ENCODE data around the gene LAG3. TPM values are rescaled to one million over a fixed set of nuclear protein-coding genes. Genes with fewer than 3 reads are reported as not detected.

Gene LAG3
- polyA plus RNA-seq, 2 of the 4 experiments (the other 2 are of a cell fraction) = 0.66 to 1.7 TPM

- Histone ChIP-seq H3K27ac (peak overlapping the region; percentile 86 to 89), H3K9me3 (no peaks in the 10 kb centered on the region), H3K4me1 (peaks cover 13% of the 10 kb centered on the region), H3K4me2 (peak overlapping the region; percentile 94), H3K4me3 (peak overlapping the region; percentile 61)
- no peak for FAIRE-seq
- CTCF ChIA-PET = interaction anchor here (0.9 to 7.6 kb wide), 12 partner anchors 9 to 148 kb away, joined by 3 to 52 read pairs (median 4); partner anchors contain the start of genes MLF2, SPSB2 and ZNF384
- peak in 1 of 2 experiments; percentile 42 for DNase-seq (ENCODE audit: low read depth in 1 of 2, low spot score in 1 of 2)
- POLR2A ChIA-PET = interaction anchor here (0.7 to 3.0 kb wide), 27 partner anchors 9 to 254 kb away, joined by 3 to 86 read pairs (median 4); partner anchors contain the start of genes C12orf57, GAPDH, MLF2 and NOP2
- 12% methylated on average over 10 of the region's 10 CpGs for WGBS (ENCODE audit: missing lambda C conversion rate)
- TF ChIP-seq PHF8 (IDR thresholded peaks at IDR 0.05; ENCODE audit: borderline replicate concordance, low read depth) = peak; percentile 2; the same call in 1 of the 2 replicates
- TF ChIP-seq BHLHE40 (IDR thresholded peaks at IDR 0.05; ENCODE audit: low read depth, low read length) = no peak
- no peak for TF ChIP-seq ZNF302 (CRISPR knock-in tag; IDR thresholded peaks at IDR 0.05)
- TF ChIP-seq ZC3H11A (IDR thresholded peaks at IDR 0.05) = no peak
- TF ChIP-seq CBX2 (IDR thresholded peaks at IDR 0.05; ENCODE audit: borderline replicate concordance, low read depth) = no peak
- TF ChIP-seq RCOR1 (IDR thresholded peaks at IDR 0.05; ENCODE audit: low read depth, low read length) = no peak
- peak; percentile 45 to 50 for ATAC-seq
Observed at GRCh38 chr12:6724409-6724797, 47.9 kb upstream of the LAG3 start.

- TF ChIP-seq RNF2 (IDR thresholded peaks at IDR 0.05; ENCODE audit: borderline replicate concordance, low read depth) (no peak), CBX8 (IDR thresholded peaks at IDR 0.05) (no peak), EHF (CRISPR knock-in tag; IDR thresholded peaks at IDR 0.05) (no peak), CBX2 (IDR thresholded peaks at IDR 0.05; ENCODE audit: borderline replicate concordance, low read depth) (no peak), CHD2 (IDR thresholded peaks at IDR 0.05; ENCODE audit: low read length, partially characterized antibody) (no peak), E2F6 (IDR thresholded peaks at IDR 0.05; ENCODE audit: borderline replicate concordance, low read depth) (no peak), EHMT2 (IDR thresholded peaks at IDR 0.05; ENCODE audit: low read depth) (no peak), EP300 (IDR thresholded peaks at IDR 0.05) (no peak), CEBPB (IDR thresholded peaks at IDR 0.05) (no peak), TP53 (CRISPR knock-in tag; IDR thresholded peaks at IDR 0.05) (no peak), ATOH8 (CRISPR knock-in tag; IDR thresholded peaks at IDR 0.05; ENCODE audit: low read depth) (no peak), ZNF302 (CRISPR knock-in tag; IDR thresholded peaks at IDR 0.05) (no peak), PBX3 (IDR thresholded peaks at IDR 0.05) (no peak), HOXB13 (CRISPR knock-in tag; IDR thresholded peaks at IDR 0.05; ENCODE audit: low read depth) (no peak), FOXS1 (CRISPR knock-in tag; IDR thresholded peaks at IDR 0.05) (no peak), REST (IDR thresholded peaks at IDR 0.05) (no peak), POLR2A (IDR thresholded peaks at IDR 0.05; ENCODE audit: low read length) (no peak), KDM1A (IDR thresholded peaks at IDR 0.05; ENCODE audit: low read depth) (no peak)
- TF ChIP-seq, protein P1, sequence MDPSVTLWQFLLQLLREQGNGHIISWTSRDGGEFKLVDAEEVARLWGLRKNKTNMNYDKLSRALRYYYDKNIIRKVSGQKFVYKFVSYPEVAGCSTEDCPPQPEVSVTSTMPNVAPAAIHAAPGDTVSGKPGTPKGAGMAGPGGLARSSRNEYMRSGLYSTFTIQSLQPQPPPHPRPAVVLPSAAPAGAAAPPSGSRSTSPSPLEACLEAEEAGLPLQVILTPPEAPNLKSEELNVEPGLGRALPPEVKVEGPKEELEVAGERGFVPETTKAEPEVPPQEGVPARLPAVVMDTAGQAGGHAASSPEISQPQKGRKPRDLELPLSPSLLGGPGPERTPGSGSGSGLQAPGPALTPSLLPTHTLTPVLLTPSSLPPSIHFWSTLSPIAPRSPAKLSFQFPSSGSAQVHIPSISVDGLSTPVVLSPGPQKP (IDR thresholded peaks at IDR 0.05; ENCODE audit: low read depth, low read length) = no peak
- H3K4me2 ChIP-seq = peak overlapping the region; percentile 94
- peaks cover 13% of the 10 kb centered on the region for H3K4me1 ChIP-seq
- CTCF ChIA-PET = interaction anchor here (1.6 to 7.6 kb wide), 6 partner anchors 10 to 100 kb away, joined by 4 to 52 read pairs (median 12); partner anchors contain the start of genes MLF2 and ZNF384
- DNase-seq (ENCODE audit: low read depth in 1 of 2, low spot score in 1 of 2) (no peak), FAIRE-seq (no peak), ATAC-seq (no peak)
- no peaks in the 10 kb centered on the region for H3K9me3 ChIP-seq
- POLR2A ChIA-PET = no interaction called here
- peak overlapping the region in 1 of 2 experiments; percentile 25; a peak in 2 of 6 replicates for H3K27ac ChIP-seq
- WGBS (ENCODE audit: missing lambda C conversion rate) = 89% methylated on average over 7 of the region's 7 CpGs
- H3K4me3 ChIP-seq = no peak overlapping the region
Observed at GRCh38 chr12:6725350-6725749, 47.0 kb upstream of the LAG3 start.
